K562 (cell line): ENCODE measurements around the gene COL23A1. TPM values are rescaled to one million over a fixed set of nuclear protein-coding genes. Genes with fewer than 3 reads are reported as not detected.

Experiments
- CTBP1 ChIP-seq: fragments of 450-650 bp; IDR thresholded peaks from 2 replicates; pipeline ENCODE4 v1.6.1; 2016; ENCODE audit warnings: borderline replicate concordance
- HDAC2 ChIP-seq: fragments of 450-650 bp; IDR thresholded peaks from 2 replicates; pipeline ENCODE4 v1.6.1; 2016; ENCODE audit warnings: mild to moderate bottlenecking
- MAFF ChIP-seq: IDR thresholded peaks from 2 replicates; pipeline ENCODE4 v1.6.1; 2012; ENCODE audit warnings: low read length, improper control_type of control experiment
- MCM2 ChIP-seq: fragments of 450-650 bp; IDR thresholded peaks from 2 replicates; pipeline ENCODE4 v1.6.1; 2017; ENCODE audit warnings: low read depth, mild to moderate bottlenecking
- MED1 ChIP-seq: sonication (generic); formaldehyde crosslinking; IDR thresholded peaks from 2 replicates; pipeline ENCODE4 v1.8.1; 2023; ENCODE audit warnings: missing genetic modification reagents, borderline replicate concordance
- MTF1 ChIP-seq: fragments of 250-450 bp; sonication (Bioruptor Pico); IDR thresholded peaks from 2 replicates; pipeline ENCODE4 v1.9.0; 2021; ENCODE audit warnings: moderate library complexity, mild to moderate bottlenecking, inconsistent platforms, borderline replicate concordance
- MYBL2 ChIP-seq, 2 experiments: fragments of 450-650 bp in 1 of 2; sonication (generic) in 1 of 2; formaldehyde crosslinking in 1 of 2; IDR thresholded peaks; 2 replicates each; pipeline versions ENCODE4 v1.6.1 to v1.8.1; 2017 to 2022; ENCODE audit warnings: borderline replicate concordance in 1 of 2, inconsistent platforms in 1 of 2, low read depth in 1 of 2, mild to moderate bottlenecking in 1 of 2, missing genetic modification reagents in 1 of 2, moderate library complexity in 1 of 2
- NFIC ChIP-seq: fragments of 450-650 bp; IDR thresholded peaks from 2 replicates; pipeline ENCODE4 v1.6.1; 2017; ENCODE audit warnings: mild to moderate bottlenecking, inconsistent platforms
- OTX1 ChIP-seq: fragments of 450-650 bp; formaldehyde crosslinking; IDR thresholded peaks from 2 replicates; pipeline ENCODE4 v1.4.0; 2022; ENCODE audit warnings: mild to moderate bottlenecking
- PCBP1 ChIP-seq: fragments of 200-400 bp; formaldehyde crosslinking; IDR thresholded peaks from 2 replicates; pipeline ENCODE4 v1.6.1; 2018; ENCODE audit warnings: mild to moderate bottlenecking, low read depth, low read length; ENCODE audit not compliant: poor library complexity, severe bottlenecking
- SAFB ChIP-seq: fragments of 200-400 bp; formaldehyde crosslinking; IDR thresholded peaks from 2 replicates; pipeline ENCODE4 v1.6.1; 2017; ENCODE audit warnings: low read depth, low read length, borderline replicate concordance
- SAP30 ChIP-seq: fragments of 200-600 bp; sonication (generic); IDR thresholded peaks from 2 replicates; pipeline ENCODE4 v1.6.1; 2012; ENCODE audit warnings: borderline replicate concordance, low read depth, mild to moderate bottlenecking, moderate library complexity, low read length, control low read depth, inconsistent platforms; ENCODE audit not compliant: insufficient read depth, poor library complexity, severe bottlenecking
- TCF3 ChIP-seq: sonication (generic); formaldehyde crosslinking; IDR thresholded peaks from 2 replicates; pipeline ENCODE4 v1.4.0; 2020; ENCODE audit warnings: mild to moderate bottlenecking, missing genetic modification reagents
- ZNF124 ChIP-seq: sonication (generic); formaldehyde crosslinking; IDR thresholded peaks from 2 replicates; pipeline ENCODE4 v1.8.1; 2022; ENCODE audit warnings: missing genetic modification reagents
- ZNF408 ChIP-seq: fragments of 250-450 bp; sonication (Bioruptor Pico); IDR thresholded peaks from 2 replicates; pipeline ENCODE4 v1.4.0; 2020; ENCODE audit warnings: low read depth, mild to moderate bottlenecking, moderate library complexity
- ZNF551 ChIP-seq: fragments of 250-450 bp; sonication (Bioruptor Pico); IDR thresholded peaks from 2 replicates; pipeline ENCODE4 v1.5.0; 2021; ENCODE audit warnings: mild to moderate bottlenecking, moderate library complexity
- ZNF695 ChIP-seq: fragments of 450-650 bp; formaldehyde crosslinking; IDR thresholded peaks from 2 replicates; pipeline ENCODE4 v1.4.0; 2020; ENCODE audit warnings: mild to moderate bottlenecking, moderate library complexity
- polyA plus RNA-seq, 8 experiments: library from polyadenylated mRNA; depleted of rRNA in 4 of 8; stranded (reverse) in 5 of 8; unstranded in 3 of 8; fragments of >200 nt; fragmentation: Nextera tagmentation in 2 of 8; fragmentation: Illumina TruSeq in 1 of 8; extraction: Ambion mirVana in 2 of 8; extraction: Trizol in 1 of 8; gene quantifications; 2 replicates each; pipeline versions ENCODE4 v1.2.1 to v1.2.3, GENCODE V29; 2011 to 2014; ENCODE audit warnings: inconsistent platforms in 1 of 8, missing spikeins in 1 of 8
- total RNA-seq, 7 experiments: library from RNA; depleted of rRNA in 6 of 7; stranded (reverse); fragments of >200 nt in 6 of 7; fragmentation: Illumina TruSeq in 2 of 7; extraction: Trizol in 2 of 7; gene quantifications; 2 replicates each; pipeline versions ENCODE4 v1.2.1 to v1.2.3, GENCODE V29; 2011 to 2021; ENCODE audit warnings: low replicate concordance in 1 of 7
- TF ChIP-seq, protein P1 (sequence below): fragments of 250-450 bp; sonication (Bioruptor Pico); IDR thresholded peaks from 2 replicates; pipeline ENCODE4 v1.8.0; 2021; ENCODE audit warnings: moderate library complexity, mild to moderate bottlenecking, inconsistent platforms
- TF ChIP-seq, protein P2 (sequence below), 2 experiments: fragments of 200-800 bp in 1 of 2; sonication (Bioruptor generic) in 1 of 2; sonication (generic) in 1 of 2; formaldehyde crosslinking in 1 of 2; IDR thresholded peaks in 1 of 2; conservative IDR thresholded peaks in 1 of 2; 2 replicates each; pipeline versions ENCODE4 v1.5.0 to v1.6.1; 2016 to 2020; ENCODE audit warnings: missing compliant biosample characterization in 1 of 2, missing genetic modification characterization in 1 of 2, missing genetic modification reagents in 1 of 2
- TF ChIP-seq, protein P3 (sequence below): fragments of 450-650 bp; formaldehyde crosslinking; IDR thresholded peaks from 2 replicates; pipeline ENCODE4 v1.4.0; 2022; ENCODE audit warnings: mild to moderate bottlenecking, moderate library complexity
- TF ChIP-seq, protein P4 (sequence below): sonication (generic); formaldehyde crosslinking; IDR thresholded peaks from 2 replicates; pipeline ENCODE4 v1.8.0; 2022; ENCODE audit warnings: mild to moderate bottlenecking, missing genetic modification reagents

The COL23A1 gene
- total and polyA plus RNA-seq, 9 of the 15 experiments (the other 6 are each of a cell fraction or from before 2014, with no cell fraction given), result 0.09 TPM; not detected in 8

DNA sequence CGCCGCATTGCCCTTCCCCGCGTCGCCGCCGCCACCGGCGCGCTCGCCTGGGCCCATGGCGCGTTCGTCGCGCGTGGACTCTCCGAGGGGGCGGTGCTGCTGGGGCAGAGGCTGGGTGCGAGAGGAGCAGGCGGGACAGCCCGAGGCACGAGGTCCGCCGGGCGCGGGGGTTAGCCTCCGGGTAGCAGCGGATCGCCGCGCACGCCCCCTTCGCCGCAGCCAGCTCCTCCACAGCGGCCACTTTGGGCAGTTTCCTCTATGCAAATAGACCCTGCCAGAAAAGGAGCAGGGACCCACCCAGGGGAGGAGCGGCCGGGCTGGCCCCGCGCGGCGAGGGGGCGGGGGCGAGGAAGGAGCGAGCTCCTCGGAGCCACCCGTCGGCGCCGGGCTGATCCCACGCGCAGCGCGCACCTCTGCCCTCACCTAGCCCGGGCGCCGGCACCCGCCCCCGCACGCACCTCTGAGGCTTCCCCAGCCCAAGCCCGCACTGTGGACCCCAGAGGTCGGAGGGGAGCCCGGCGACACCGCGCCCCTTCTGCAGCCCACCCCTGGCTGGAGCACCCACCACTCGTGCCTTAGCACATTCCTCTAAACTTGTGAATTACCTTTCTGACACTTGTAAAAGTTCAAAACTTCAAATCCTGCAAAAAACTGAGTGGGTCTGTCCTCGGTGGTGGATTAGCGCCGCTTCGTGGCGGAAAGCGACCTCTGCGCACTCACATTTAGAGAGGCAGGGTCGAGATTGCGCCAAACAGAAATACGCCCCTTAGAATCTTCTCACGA lies at the start of gene COL23A1 (continued):
- TF ChIP-seq, protein P1, sequence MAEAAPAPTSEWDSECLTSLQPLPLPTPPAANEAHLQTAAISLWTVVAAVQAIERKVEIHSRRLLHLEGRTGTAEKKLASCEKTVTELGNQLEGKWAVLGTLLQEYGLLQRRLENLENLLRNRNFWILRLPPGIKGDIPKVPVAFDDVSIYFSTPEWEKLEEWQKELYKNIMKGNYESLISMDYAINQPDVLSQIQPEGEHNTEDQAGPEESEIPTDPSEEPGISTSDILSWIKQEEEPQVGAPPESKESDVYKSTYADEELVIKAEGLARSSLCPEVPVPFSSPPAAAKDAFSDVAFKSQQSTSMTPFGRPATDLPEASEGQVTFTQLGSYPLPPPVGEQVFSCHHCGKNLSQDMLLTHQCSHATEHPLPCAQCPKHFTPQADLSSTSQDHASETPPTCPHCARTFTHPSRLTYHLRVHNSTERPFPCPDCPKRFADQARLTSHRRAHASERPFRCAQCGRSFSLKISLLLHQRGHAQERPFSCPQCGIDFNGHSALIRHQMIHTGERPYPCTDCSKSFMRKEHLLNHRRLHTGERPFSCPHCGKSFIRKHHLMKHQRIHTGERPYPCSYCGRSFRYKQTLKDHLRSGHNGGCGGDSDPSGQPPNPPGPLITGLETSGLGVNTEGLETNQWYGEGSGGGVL (CRISPR knock-in tag), result no peak
- TF ChIP-seq, protein P2, sequence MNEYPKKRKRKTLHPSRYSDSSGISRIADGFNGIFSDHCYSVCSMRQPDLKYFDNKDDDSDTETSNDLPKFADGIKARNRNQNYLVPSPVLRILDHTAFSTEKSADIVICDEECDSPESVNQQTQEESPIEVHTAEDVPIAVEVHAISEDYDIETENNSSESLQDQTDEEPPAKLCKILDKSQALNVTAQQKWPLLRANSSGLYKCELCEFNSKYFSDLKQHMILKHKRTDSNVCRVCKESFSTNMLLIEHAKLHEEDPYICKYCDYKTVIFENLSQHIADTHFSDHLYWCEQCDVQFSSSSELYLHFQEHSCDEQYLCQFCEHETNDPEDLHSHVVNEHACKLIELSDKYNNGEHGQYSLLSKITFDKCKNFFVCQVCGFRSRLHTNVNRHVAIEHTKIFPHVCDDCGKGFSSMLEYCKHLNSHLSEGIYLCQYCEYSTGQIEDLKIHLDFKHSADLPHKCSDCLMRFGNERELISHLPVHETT (CRISPR knock-in tag; conservative IDR thresholded peaks at IDR 0.05 in 1 of 2, IDR thresholded peaks at IDR 0.05 in 1 of 2), result no peak
- no peak for TF ChIP-seq ZNF408 (CRISPR knock-in tag)
- TF ChIP-seq SAP30, result peak; percentile 74
- no peak for TF ChIP-seq NFIC
- no peak for TF ChIP-seq TCF3 (CRISPR knock-in tag)
- peak; percentile 63; the same call in 1 of the 2 replicates for TF ChIP-seq SAFB
- no peak for TF ChIP-seq OTX1 (CRISPR knock-in tag)
- no peak for TF ChIP-seq ZNF124 (CRISPR knock-in tag)
- no peak for TF ChIP-seq MCM2
- no peak for TF ChIP-seq MTF1 (CRISPR knock-in tag)
- TF ChIP-seq MAFF, result no peak
- no peak for TF ChIP-seq MED1 (CRISPR knock-in tag)
- peak; percentile 36 for TF ChIP-seq PCBP1
- TF ChIP-seq, protein P3, sequence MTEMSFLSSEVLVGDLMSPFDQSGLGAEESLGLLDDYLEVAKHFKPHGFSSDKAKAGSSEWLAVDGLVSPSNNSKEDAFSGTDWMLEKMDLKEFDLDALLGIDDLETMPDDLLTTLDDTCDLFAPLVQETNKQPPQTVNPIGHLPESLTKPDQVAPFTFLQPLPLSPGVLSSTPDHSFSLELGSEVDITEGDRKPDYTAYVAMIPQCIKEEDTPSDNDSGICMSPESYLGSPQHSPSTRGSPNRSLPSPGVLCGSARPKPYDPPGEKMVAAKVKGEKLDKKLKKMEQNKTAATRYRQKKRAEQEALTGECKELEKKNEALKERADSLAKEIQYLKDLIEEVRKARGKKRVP (CRISPR knock-in tag), result no peak
- peak; percentile 22; the same call in 1 of the 2 replicates for TF ChIP-seq CTBP1
- TF ChIP-seq MYBL2 (IDR thresholded peaks at IDR 0.05; ENCODE audit: low read depth), result no peak
- TF ChIP-seq MYBL2 (CRISPR knock-in tag; IDR thresholded peaks at IDR 0.05; ENCODE audit: borderline replicate concordance), result no peak
- no peak for TF ChIP-seq HDAC2
- TF ChIP-seq, protein P4, sequence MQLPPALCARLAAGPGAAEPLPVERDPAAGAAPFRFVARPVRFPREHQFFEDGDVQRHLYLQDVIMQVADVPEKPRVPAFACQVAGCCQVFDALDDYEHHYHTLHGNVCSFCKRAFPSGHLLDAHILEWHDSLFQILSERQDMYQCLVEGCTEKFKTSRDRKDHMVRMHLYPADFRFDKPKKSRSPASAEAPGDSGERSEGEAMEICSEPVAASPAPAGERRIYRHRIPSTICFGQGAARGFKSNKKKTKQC (CRISPR knock-in tag), result no peak
- no peak for TF ChIP-seq ZNF695
- TF ChIP-seq ZNF551 (CRISPR knock-in tag), result no peak
